GM23338 (cell line): ENCODE results near the gene PLEKHN1. TPM values are rescaled to one million over a fixed set of nuclear protein-coding genes. Genes with fewer than 3 reads are reported as not detected.

Source experiments
- ATAC-seq: fragments of 200-7000 bp; cut with Tn5 transposase; 3 replicates; pipeline ENCODE4 v1.9.1; 2020
- DNase-seq: peaks from one replicate; pipeline ENCODE4 v3.0.0-alpha.2; 2015; ENCODE audit warnings: low spot score
- H2AFZ ChIP-seq: fragments of 200-600 bp; sonication (generic); 2 replicates; pipeline ENCODE4 v1.8.0; 2016; ENCODE audit warnings: antibody characterized with exemption, mild to moderate bottlenecking, moderate library complexity
- H3F3A ChIP-seq: fragments of 200-600 bp; sonication (generic); replicated peaks from 2 replicates; pipeline ENCODE4 v1.8.0; 2017; ENCODE audit warnings: antibody characterized with exemption, mixed run types, low read depth
- H3K27ac ChIP-seq: fragments of 200-600 bp; sonication (generic); 2 replicates; pipeline ENCODE4 v1.6.1; 2016; ENCODE audit warnings: low read depth
- H3K27me3 ChIP-seq: fragments of 200-600 bp; sonication (generic); 2 replicates; pipeline ENCODE4 v1.8.0; 2016; ENCODE audit warnings: mild to moderate bottlenecking, mixed run types, moderate library complexity; ENCODE audit not compliant: insufficient read depth
- H3K36me3 ChIP-seq: fragments of 200-600 bp; sonication (generic); 2 replicates; pipeline ENCODE4 v1.8.0; 2016; ENCODE audit warnings: mild to moderate bottlenecking; ENCODE audit not compliant: insufficient read depth
- H3K4me1 ChIP-seq: fragments of 200-600 bp; sonication (generic); 2 replicates; pipeline ENCODE4 v1.8.0; 2016; ENCODE audit warnings: mild to moderate bottlenecking, moderate library complexity; ENCODE audit not compliant: insufficient read depth
- H3K4me2 ChIP-seq: fragments of 200-600 bp; sonication (generic); 2 replicates; pipeline ENCODE4 v1.7.1; 2017; ENCODE audit warnings: mixed run types
- H3K4me3 ChIP-seq: fragments of 200-600 bp; sonication (generic); 2 replicates; pipeline ENCODE4 v1.6.1; 2016; ENCODE audit warnings: mixed run types
- H3K79me2 ChIP-seq: fragments of 200-600 bp; sonication (generic); replicated peaks from 2 replicates; pipeline ENCODE4 v1.8.0; 2017; ENCODE audit warnings: mild to moderate bottlenecking; ENCODE audit not compliant: insufficient read depth
- H3K9me2 ChIP-seq: fragments of 200-600 bp; sonication (generic); 2 replicates; pipeline ENCODE4 v1.8.0; 2017; ENCODE audit not compliant: insufficient read depth
- H4K20me1 ChIP-seq: fragments of 200-600 bp; sonication (generic); replicated peaks from 2 replicates; pipeline ENCODE4 v1.8.0; 2017; ENCODE audit warnings: mild to moderate bottlenecking; ENCODE audit not compliant: insufficient read depth
- H3K27ac Mint-ChIP-seq: 2 replicates; pipeline ENCODE4 v1.8.0; 2020; ENCODE audit warnings: inconsistent platforms, mild to moderate bottlenecking, moderate library complexity, mixed read lengths
- H3K27me3 Mint-ChIP-seq: 3 replicates; pipeline ENCODE4 v1.8.0; 2022; ENCODE audit warnings: low read depth, mild to moderate bottlenecking, moderate library complexity, mixed read lengths, inconsistent platforms; ENCODE audit not compliant: insufficient read depth, poor library complexity
- H3K36me3 Mint-ChIP-seq: 3 replicates; pipeline ENCODE4 v1.8.0; 2021; ENCODE audit warnings: low read depth, mild to moderate bottlenecking, inconsistent platforms, moderate library complexity, mixed read lengths
- H3K4me1 Mint-ChIP-seq: 3 replicates; pipeline ENCODE4 v1.8.0; 2020; ENCODE audit warnings: mild to moderate bottlenecking, inconsistent platforms, mixed read lengths
- H3K4me3 Mint-ChIP-seq: 3 replicates; pipeline ENCODE4 v1.8.0; 2021; ENCODE audit warnings: moderate library complexity, mild to moderate bottlenecking, inconsistent platforms, mixed read lengths
- H3K9me3 Mint-ChIP-seq: 3 replicates; pipeline ENCODE4 v1.8.0; 2020; ENCODE audit warnings: moderate library complexity, mild to moderate bottlenecking, inconsistent platforms, mixed read lengths
- CREB1 ChIP-seq: fragments of 250-450 bp; sonication (Bioruptor Pico); IDR thresholded peaks from 2 replicates; pipeline ENCODE4 v1.5.0; 2020; ENCODE audit warnings: low read depth, mild to moderate bottlenecking, moderate library complexity
- EZH2 ChIP-seq: fragments of 200-600 bp; sonication (generic); IDR thresholded peaks from one replicate; pipeline ENCODE4 v1.8.0; 2017; ENCODE audit warnings: antibody characterized with exemption, mild to moderate bottlenecking, low read depth; ENCODE audit not compliant: unreplicated experiment
- EZH2phosphoT487 ChIP-seq: fragments of 200-600 bp; sonication (generic); IDR thresholded peaks from one replicate; pipeline ENCODE4 v1.8.1; 2018; ENCODE audit warnings: antibody characterized with exemption; ENCODE audit not compliant: unreplicated experiment
- JUNB ChIP-seq: IDR thresholded peaks from one replicate; pipeline ENCODE4 v1.6.1; 2016; ENCODE audit warnings: antibody characterized with exemption; ENCODE audit not compliant: unreplicated experiment
- NANOG ChIP-seq: IDR thresholded peaks from 2 replicates; pipeline ENCODE4 v1.6.1; 2016; ENCODE audit warnings: antibody characterized with exemption, borderline replicate concordance
- POLR2AphosphoS5 ChIP-seq: IDR thresholded peaks from 2 replicates; pipeline ENCODE4 v1.6.1; 2016; ENCODE audit warnings: antibody characterized with exemption, low read depth
- STAT1 ChIP-seq: IDR thresholded peaks from one replicate; pipeline ENCODE4 v1.6.1; 2016; ENCODE audit warnings: antibody characterized with exemption; ENCODE audit not compliant: unreplicated experiment
- ZNF114 ChIP-seq: fragments of 250-450 bp; sonication (Bioruptor Pico); IDR thresholded peaks from 2 replicates; pipeline ENCODE4 v1.5.0; 2020; ENCODE audit warnings: mild to moderate bottlenecking, moderate library complexity
- ZNF331 ChIP-seq: fragments of 250-450 bp; sonication (Bioruptor Pico); IDR thresholded peaks from 2 replicates; pipeline ENCODE4 v1.5.0; 2020; ENCODE audit warnings: low read depth, mild to moderate bottlenecking, moderate library complexity
- polyA plus RNA-seq: library from polyadenylated mRNA; unstranded; fragments of >200 nt; fragmentation: Nextera tagmentation; extraction: Ambion mirVana; gene quantifications from 2 replicates; pipeline ENCODE4 v1.2.1, GENCODE V29; 2016
- total RNA-seq: library from RNA; depleted of rRNA; stranded (reverse); fragments of >200 nt; shearing (Covaris generic); gene quantifications from 2 replicates; pipeline ENCODE4 v1.2.3, GENCODE V29; 2014
- TF ChIP-seq, protein P1 (sequence below): IDR thresholded peaks from one replicate; pipeline ENCODE4 v1.6.1; 2018; ENCODE audit warnings: antibody characterized with exemption; ENCODE audit not compliant: unreplicated experiment
- TF ChIP-seq, protein P2 (sequence below), 2 experiments: fragments of 200-600 bp in 1 of 2; sonication (generic) in 1 of 2; conservative IDR thresholded peaks; 2 replicates each; pipeline versions ENCODE4 v1.5.1 to v1.6.1; 2016 to 2017; ENCODE audit warnings: antibody characterized with exemption in 2 of 2, low read depth in 2 of 2, mild to moderate bottlenecking in 2 of 2, moderate library complexity in 1 of 2
- TF ChIP-seq, protein P3 (sequence below): fragments of 250-450 bp; sonication (Bioruptor Pico); IDR thresholded peaks from 2 replicates; pipeline ENCODE4 v1.5.0; 2020; ENCODE audit warnings: mild to moderate bottlenecking, moderate library complexity
- TF ChIP-seq, protein P4 (sequence below): IDR thresholded peaks from 2 replicates; pipeline ENCODE4 v1.6.1; 2016; ENCODE audit warnings: antibody characterized with exemption

The PLEKHN1 gene
- total and polyA plus RNA-seq, 2 experiments from 2014 or later = 1.4 to 3.3 TPM

DNA sequence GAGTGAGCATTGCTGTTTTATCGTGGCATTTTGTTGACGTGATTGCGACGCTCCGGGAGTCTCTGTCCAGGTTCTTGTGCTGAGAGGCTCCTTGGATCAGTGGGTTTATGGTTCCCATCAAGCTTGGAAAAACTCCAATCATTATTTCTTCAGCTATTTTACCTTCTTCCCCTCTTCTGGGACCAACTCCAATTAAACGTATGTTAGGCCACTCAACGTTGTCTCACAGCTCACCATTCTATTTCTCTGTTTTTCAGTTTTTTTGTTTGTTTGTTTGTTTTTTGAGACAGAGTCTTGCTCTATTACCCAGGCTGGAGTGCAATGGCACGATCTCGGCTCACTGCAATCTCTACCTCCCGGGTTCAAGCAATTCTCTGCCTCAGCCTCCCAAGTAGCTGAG, 25.6 kb downstream of the PLEKHN1 start:
- peaks cover 92% of the 10 kb centered on the region for H3K27me3 ChIP-seq
- 0 out of 2 replicates have a peak, but pooled peaks cover under 1% of the 10 kb centered on the region for H3F3A ChIP-seq
- no peak overlapping the region for H3K4me3 ChIP-seq
- no peaks in the 10 kb centered on the region for H3K79me2 ChIP-seq
- DNase-seq = no peak
- no peak overlapping the region for H3K27ac ChIP-seq
- Mint-ChIP-seq H3K4me1 (peaks cover 3% of the 10 kb centered on the region), H3K27me3 (peaks cover 72% of the 10 kb centered on the region), H3K36me3 (peaks cover 4% of the 10 kb centered on the region), H3K4me3 (no peak overlapping the region), H3K9me3 (peaks cover 21% of the 10 kb centered on the region), H3K27ac (no peak overlapping the region)
- H3K4me1 ChIP-seq = no peaks in the 10 kb centered on the region; the same call in 1 of the 2 replicates
- TF ChIP-seq, protein P1, sequence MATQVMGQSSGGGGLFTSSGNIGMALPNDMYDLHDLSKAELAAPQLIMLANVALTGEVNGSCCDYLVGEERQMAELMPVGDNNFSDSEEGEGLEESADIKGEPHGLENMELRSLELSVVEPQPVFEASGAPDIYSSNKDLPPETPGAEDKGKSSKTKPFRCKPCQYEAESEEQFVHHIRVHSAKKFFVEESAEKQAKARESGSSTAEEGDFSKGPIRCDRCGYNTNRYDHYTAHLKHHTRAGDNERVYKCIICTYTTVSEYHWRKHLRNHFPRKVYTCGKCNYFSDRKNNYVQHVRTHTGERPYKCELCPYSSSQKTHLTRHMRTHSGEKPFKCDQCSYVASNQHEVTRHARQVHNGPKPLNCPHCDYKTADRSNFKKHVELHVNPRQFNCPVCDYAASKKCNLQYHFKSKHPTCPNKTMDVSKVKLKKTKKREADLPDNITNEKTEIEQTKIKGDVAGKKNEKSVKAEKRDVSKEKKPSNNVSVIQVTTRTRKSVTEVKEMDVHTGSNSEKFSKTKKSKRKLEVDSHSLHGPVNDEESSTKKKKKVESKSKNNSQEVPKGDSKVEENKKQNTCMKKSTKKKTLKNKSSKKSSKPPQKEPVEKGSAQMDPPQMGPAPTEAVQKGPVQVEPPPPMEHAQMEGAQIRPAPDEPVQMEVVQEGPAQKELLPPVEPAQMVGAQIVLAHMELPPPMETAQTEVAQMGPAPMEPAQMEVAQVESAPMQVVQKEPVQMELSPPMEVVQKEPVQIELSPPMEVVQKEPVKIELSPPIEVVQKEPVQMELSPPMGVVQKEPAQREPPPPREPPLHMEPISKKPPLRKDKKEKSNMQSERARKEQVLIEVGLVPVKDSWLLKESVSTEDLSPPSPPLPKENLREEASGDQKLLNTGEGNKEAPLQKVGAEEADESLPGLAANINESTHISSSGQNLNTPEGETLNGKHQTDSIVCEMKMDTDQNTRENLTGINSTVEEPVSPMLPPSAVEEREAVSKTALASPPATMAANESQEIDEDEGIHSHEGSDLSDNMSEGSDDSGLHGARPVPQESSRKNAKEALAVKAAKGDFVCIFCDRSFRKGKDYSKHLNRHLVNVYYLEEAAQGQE = no peak
- no peak for TF ChIP-seq ZNF331 (CRISPR knock-in tag)
- TF ChIP-seq NANOG = no peak
- no peak for TF ChIP-seq STAT1
- TF ChIP-seq POLR2AphosphoS5 = no peak
- no peak for TF ChIP-seq CREB1 (CRISPR knock-in tag)
- TF ChIP-seq JUNB = no peak
- TF ChIP-seq, protein P2, sequence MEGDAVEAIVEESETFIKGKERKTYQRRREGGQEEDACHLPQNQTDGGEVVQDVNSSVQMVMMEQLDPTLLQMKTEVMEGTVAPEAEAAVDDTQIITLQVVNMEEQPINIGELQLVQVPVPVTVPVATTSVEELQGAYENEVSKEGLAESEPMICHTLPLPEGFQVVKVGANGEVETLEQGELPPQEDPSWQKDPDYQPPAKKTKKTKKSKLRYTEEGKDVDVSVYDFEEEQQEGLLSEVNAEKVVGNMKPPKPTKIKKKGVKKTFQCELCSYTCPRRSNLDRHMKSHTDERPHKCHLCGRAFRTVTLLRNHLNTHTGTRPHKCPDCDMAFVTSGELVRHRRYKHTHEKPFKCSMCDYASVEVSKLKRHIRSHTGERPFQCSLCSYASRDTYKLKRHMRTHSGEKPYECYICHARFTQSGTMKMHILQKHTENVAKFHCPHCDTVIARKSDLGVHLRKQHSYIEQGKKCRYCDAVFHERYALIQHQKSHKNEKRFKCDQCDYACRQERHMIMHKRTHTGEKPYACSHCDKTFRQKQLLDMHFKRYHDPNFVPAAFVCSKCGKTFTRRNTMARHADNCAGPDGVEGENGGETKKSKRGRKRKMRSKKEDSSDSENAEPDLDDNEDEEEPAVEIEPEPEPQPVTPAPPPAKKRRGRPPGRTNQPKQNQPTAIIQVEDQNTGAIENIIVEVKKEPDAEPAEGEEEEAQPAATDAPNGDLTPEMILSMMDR (conservative IDR thresholded peaks at IDR 0.05; ENCODE audit: low read depth in 2 of 2) = no peak
- TF ChIP-seq, protein P3, sequence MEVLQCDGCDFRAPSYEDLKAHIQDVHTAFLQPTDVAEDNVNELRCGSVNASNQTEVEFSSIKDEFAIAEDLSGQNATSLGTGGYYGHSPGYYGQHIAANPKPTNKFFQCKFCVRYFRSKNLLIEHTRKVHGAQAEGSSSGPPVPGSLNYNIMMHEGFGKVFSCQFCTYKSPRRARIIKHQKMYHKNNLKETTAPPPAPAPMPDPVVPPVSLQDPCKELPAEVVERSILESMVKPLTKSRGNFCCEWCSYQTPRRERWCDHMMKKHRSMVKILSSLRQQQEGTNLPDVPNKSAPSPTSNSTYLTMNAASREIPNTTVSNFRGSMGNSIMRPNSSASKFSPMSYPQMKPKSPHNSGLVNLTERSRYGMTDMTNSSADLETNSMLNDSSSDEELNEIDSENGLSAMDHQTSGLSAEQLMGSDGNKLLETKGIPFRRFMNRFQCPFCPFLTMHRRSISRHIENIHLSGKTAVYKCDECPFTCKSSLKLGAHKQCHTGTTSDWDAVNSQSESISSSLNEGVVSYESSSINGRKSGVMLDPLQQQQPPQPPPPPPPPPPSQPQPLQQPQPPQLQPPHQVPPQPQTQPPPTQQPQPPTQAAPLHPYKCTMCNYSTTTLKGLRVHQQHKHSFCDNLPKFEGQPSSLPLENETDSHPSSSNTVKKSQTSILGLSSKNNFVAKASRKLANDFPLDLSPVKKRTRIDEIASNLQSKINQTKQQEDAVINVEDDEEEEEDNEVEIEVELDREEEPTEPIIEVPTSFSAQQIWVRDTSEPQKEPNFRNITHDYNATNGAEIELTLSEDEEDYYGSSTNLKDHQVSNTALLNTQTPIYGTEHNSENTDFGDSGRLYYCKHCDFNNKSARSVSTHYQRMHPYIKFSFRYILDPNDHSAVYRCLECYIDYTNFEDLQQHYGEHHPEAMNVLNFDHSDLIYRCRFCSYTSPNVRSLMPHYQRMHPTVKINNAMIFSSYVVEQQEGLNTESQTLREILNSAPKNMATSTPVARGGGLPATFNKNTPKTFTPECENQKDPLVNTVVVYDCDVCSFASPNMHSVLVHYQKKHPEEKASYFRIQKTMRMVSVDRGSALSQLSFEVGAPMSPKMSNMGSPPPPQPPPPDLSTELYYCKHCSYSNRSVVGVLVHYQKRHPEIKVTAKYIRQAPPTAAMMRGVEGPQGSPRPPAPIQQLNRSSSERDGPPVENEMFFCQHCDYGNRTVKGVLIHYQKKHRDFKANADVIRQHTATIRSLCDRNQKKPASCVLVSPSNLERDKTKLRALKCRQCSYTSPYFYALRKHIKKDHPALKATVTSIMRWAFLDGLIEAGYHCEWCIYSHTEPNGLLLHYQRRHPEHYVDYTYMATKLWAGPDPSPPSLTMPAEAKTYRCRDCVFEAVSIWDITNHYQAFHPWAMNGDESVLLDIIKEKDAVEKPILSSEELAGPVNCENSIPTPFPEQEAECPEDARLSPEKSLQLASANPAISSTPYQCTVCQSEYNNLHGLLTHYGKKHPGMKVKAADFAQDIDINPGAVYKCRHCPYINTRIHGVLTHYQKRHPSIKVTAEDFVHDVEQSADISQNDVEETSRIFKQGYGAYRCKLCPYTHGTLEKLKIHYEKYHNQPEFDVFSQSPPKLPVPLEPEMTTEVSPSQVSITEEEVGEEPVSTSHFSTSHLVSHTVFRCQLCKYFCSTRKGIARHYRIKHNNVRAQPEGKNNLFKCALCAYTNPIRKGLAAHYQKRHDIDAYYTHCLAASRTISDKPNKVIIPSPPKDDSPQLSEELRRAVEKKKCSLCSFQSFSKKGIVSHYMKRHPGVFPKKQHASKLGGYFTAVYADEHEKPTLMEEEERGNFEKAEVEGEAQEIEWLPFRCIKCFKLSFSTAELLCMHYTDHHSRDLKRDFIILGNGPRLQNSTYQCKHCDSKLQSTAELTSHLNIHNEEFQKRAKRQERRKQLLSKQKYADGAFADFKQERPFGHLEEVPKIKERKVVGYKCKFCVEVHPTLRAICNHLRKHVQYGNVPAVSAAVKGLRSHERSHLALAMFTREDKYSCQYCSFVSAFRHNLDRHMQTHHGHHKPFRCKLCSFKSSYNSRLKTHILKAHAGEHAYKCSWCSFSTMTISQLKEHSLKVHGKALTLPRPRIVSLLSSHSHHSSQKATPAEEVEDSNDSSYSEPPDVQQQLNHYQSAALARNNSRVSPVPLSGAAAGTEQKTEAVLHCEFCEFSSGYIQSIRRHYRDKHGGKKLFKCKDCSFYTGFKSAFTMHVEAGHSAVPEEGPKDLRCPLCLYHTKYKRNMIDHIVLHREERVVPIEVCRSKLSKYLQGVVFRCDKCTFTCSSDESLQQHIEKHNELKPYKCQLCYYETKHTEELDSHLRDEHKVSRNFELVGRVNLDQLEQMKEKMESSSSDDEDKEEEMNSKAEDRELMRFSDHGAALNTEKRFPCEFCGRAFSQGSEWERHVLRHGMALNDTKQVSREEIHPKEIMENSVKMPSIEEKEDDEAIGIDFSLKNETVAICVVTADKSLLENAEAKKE = no peak
- TF ChIP-seq ZNF114 (CRISPR knock-in tag) = no peak
- TF ChIP-seq EZH2 = no peak
- TF ChIP-seq, protein P4, sequence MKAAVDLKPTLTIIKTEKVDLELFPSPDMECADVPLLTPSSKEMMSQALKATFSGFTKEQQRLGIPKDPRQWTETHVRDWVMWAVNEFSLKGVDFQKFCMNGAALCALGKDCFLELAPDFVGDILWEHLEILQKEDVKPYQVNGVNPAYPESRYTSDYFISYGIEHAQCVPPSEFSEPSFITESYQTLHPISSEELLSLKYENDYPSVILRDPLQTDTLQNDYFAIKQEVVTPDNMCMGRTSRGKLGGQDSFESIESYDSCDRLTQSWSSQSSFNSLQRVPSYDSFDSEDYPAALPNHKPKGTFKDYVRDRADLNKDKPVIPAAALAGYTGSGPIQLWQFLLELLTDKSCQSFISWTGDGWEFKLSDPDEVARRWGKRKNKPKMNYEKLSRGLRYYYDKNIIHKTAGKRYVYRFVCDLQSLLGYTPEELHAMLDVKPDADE = no peak
- TF ChIP-seq EZH2phosphoT487 = no peak
- no peak overlapping the region for H2AFZ ChIP-seq
- no peaks in the 10 kb centered on the region for H4K20me1 ChIP-seq
- H3K9me2 ChIP-seq = no peaks in the 10 kb centered on the region
- no peak for ATAC-seq
- H3K4me2 ChIP-seq = no peak overlapping the region
- no peaks in the 10 kb centered on the region for H3K36me3 ChIP-seq
